ENCODE results near the gene SLC12A8. TPM values are rescaled to one million over a fixed set of nuclear protein-coding genes. Genes with fewer than 3 reads are reported as not detected.

SLC12A8 gene
- total RNA-seq, 2 experiments from 2014 or later, result 0.36 to 0.38 TPM

DNA sequence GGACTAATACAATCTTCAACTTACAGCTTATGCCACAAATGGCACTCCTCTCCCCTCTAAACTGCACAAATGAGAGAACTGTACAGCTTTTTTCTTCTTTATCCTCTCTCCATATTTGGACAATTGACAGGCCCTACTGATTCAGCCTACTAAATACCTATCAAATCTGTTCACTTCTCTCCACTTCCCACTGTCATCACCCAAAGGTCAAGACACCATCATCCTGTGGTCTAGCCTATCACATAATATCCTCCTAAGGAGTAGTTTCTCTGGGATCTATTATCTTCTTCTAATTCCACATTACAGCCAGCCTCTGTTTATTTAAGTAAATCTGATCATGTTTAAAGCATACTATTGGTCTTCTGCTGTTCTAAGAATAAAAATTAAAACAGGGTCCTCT is 33.0 kb upstream of the SLC12A8 start:
- ChIA-PET POLR2A (no interaction called here), CTCF (interaction anchor here (0.6 kb wide), 1 partner anchor 121 kb away, joined by 3 read pairs; no protein-coding TSS in a partner anchor)
- ATAC-seq (ENCODE audit: poor library complexity), result no peak
- H3K27me3 ChIP-seq (ENCODE audit: control insufficient read depth in 1 of 2, insufficient read depth in 2 of 2, low read length in 2 of 2), result no peaks in the 10 kb centered on the region
- Mint-ChIP-seq H3K27me3 (no peaks in the 10 kb centered on the region), H3K27ac (no peak overlapping the region), H3K9me3 (no peaks in the 10 kb centered on the region), H3K4me1 (ENCODE audit: low read depth) (no peaks in the 10 kb centered on the region), H3K36me3 (ENCODE audit: low read depth) (peaks cover 56% of the 10 kb centered on the region), H3K4me3 (no peak overlapping the region)
- TF ChIP-seq, protein P1, sequence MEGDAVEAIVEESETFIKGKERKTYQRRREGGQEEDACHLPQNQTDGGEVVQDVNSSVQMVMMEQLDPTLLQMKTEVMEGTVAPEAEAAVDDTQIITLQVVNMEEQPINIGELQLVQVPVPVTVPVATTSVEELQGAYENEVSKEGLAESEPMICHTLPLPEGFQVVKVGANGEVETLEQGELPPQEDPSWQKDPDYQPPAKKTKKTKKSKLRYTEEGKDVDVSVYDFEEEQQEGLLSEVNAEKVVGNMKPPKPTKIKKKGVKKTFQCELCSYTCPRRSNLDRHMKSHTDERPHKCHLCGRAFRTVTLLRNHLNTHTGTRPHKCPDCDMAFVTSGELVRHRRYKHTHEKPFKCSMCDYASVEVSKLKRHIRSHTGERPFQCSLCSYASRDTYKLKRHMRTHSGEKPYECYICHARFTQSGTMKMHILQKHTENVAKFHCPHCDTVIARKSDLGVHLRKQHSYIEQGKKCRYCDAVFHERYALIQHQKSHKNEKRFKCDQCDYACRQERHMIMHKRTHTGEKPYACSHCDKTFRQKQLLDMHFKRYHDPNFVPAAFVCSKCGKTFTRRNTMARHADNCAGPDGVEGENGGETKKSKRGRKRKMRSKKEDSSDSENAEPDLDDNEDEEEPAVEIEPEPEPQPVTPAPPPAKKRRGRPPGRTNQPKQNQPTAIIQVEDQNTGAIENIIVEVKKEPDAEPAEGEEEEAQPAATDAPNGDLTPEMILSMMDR (IDR thresholded peaks at IDR 0.05), result no peak
- H3K4me3 ChIP-seq (ENCODE audit: low read length), result no peak overlapping the region
- H3K9me3 ChIP-seq (ENCODE audit: control insufficient read depth in 1 of 2, insufficient read depth in 1 of 2, low read length in 2 of 2), result no peaks in the 10 kb centered on the region
- DNase-seq, result no peak
- H3K4me1 ChIP-seq (ENCODE audit: insufficient read depth, low read length), result no peaks in the 10 kb centered on the region
- no peak overlapping the region for H3K27ac ChIP-seq (ENCODE audit: low read depth in 1 of 2, low read length in 2 of 2)
- intact Hi-C loops (cut with DNase I, micrococcal nuclease), result no loop called here
- no peaks in the 10 kb centered on the region for H3K36me3 ChIP-seq (ENCODE audit: insufficient read depth, low read length)

DNA sequence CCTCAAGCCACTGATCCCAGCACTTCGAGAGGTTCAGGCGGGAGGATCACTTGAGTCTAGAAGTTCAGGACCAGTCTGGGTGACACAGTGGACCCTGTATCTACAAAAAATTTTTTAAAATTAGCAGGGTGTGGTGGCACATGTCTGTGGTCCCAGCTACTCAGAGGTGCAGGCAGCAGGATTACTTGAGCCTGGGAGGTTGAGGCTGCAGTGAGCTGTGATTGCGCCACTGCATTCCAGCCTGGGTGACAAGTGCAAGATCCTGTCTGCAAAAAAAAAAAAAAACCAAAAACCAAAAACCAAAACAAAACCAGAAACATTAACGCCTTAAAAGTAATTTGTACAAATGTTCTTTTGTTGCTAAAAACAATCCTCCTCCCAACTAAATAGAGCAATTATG is 27.9 kb upstream of the SLC12A8 start:
- Histone ChIP-seq H3K4me1 (ENCODE audit: insufficient read depth, low read length) (no peaks in the 10 kb centered on the region), H3K36me3 (ENCODE audit: insufficient read depth, low read length) (peaks cover 4% of the 10 kb centered on the region), H3K27me3 (ENCODE audit: control insufficient read depth in 1 of 2, insufficient read depth in 2 of 2, low read length in 2 of 2) (no peaks in the 10 kb centered on the region), H3K9me3 (ENCODE audit: control insufficient read depth in 1 of 2, insufficient read depth in 1 of 2, low read length in 2 of 2) (peaks cover 0 to 3% of the 10 kb centered on the region in 2 experiments), H3K27ac (ENCODE audit: low read depth in 1 of 2, low read length in 2 of 2) (no peak overlapping the region), H3K4me3 (ENCODE audit: low read length) (no peak overlapping the region)
- DNase-seq, result no peak
- Mint-ChIP-seq H3K4me1 (ENCODE audit: low read depth) (no peaks in the 10 kb centered on the region), H3K9me3 (peaks cover 3% of the 10 kb centered on the region), H3K4me3 (no peak overlapping the region), H3K36me3 (ENCODE audit: low read depth) (peaks cover 81% of the 10 kb centered on the region), H3K27me3 (no peaks in the 10 kb centered on the region), H3K27ac (no peak overlapping the region)
- no peak for ATAC-seq (ENCODE audit: poor library complexity)
- intact Hi-C loops (cut with DNase I, micrococcal nuclease), result no loop called here
- ChIA-PET CTCF (no interaction called here), POLR2A (no interaction called here)
- TF ChIP-seq, protein P1 (IDR thresholded peaks at IDR 0.05), result no peak

DNA sequence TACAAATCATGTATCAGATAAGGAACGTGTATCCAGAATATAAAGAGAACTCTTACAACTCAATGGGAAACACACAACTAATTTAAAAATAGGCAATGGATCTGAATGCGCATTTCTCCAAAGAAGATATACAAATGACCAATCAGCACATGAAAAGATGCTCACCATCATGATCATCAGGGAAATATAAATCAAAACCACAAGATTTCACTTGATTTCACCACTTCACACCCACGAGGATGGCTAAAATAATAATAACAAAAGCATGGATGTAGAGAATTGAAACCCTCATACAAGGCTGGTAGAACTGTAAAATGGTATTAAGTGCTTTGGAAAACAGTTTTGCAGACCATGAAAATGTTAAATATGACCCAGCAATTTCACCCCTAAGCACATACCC is 26.7 kb upstream of the SLC12A8 start:
- peaks cover 3% of the 10 kb centered on the region for H3K9me3 Mint-ChIP-seq
- POLR2A ChIA-PET, result no interaction called here
- intact Hi-C loops (cut with DNase I, micrococcal nuclease), result no loop called here

More for the DNA sequence above, 26.7 kb upstream of the SLC12A8 start:
- Mint-ChIP-seq H3K27ac (no peak overlapping the region), H3K36me3 (ENCODE audit: low read depth) (peaks cover 80% of the 10 kb centered on the region), H3K4me3 (no peak overlapping the region), H3K4me1 (ENCODE audit: low read depth) (no peaks in the 10 kb centered on the region), H3K27me3 (no peaks in the 10 kb centered on the region)
- CTCF ChIA-PET, result no interaction called here
- no peak overlapping the region for H3K27ac ChIP-seq (ENCODE audit: low read depth in 1 of 2, low read length in 2 of 2)
- ATAC-seq (ENCODE audit: poor library complexity), result no peak
- no peaks in the 10 kb centered on the region for H3K27me3 ChIP-seq (ENCODE audit: control insufficient read depth in 1 of 2, insufficient read depth in 2 of 2, low read length in 2 of 2)
- no peaks in the 10 kb centered on the region for H3K4me1 ChIP-seq (ENCODE audit: insufficient read depth, low read length)
- peaks cover 6% of the 10 kb centered on the region for H3K36me3 ChIP-seq (ENCODE audit: insufficient read depth, low read length)
- DNase-seq, result no peak
- H3K9me3 ChIP-seq (ENCODE audit: control insufficient read depth in 1 of 2, insufficient read depth in 1 of 2, low read length in 2 of 2), result peaks cover 0 to 3% of the 10 kb centered on the region in 2 experiments
- H3K4me3 ChIP-seq (ENCODE audit: low read length), result no peak overlapping the region
- TF ChIP-seq, protein P1 (IDR thresholded peaks at IDR 0.05), result no peak

Measured in CD4-positive, alpha-beta T cell (primary cell).